Ramos (cell line): Measurements from ENCODE around the gene SHISA6.

ENCODE experiments used
- in situ Hi-C: fragments of 300-500 bp; cut with MboI; formaldehyde crosslinking; loops from one replicate; pipeline ENCODE4 v1.14.3; 2022; ENCODE audit warnings: low sequenced_read_pairs; ENCODE audit not compliant: unreplicated experiment

Gene SHISA6

GRCh38 chr17:11240841-11241610 is at the start of gene SHISA6:
SHISA6 (plus strand) TSS chr17:11241213.
- in situ Hi-C loops: no loop called here

GRCh38 chr17:11195801-11196200 is 45.2 kb upstream of the SHISA6 start:
- in situ Hi-C loops: no loop called here

- in situ Hi-C loops: no loop called here
Measured at GRCh38 chr17:11204991-11205390, 36.0 kb upstream of the SHISA6 start.

DNA sequence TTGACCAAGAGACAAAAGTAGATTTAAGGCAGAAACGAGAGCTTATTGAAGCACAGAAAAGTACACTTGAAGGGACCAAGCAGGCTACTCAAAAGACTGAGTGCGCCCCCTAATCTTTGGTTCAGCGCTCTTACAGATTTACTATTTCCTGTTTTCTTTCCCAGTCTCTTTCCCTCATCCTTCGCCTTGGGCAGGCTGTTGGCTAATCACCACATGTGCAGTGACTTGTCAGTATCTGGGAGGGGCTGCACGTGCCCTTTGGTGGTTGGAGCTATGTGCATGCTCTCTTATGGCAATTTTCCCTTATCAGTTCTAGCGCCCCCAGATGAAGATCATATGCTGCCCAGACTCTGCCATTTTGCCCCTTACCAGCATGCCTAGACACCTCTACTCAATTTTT is 35.4 kb upstream of the SHISA6 start:
- in situ Hi-C loops: no loop called here

- in situ Hi-C loops: no loop called here
Measured at GRCh38 chr17:11209906-11210305, 31.1 kb upstream of the SHISA6 start.

GRCh38 chr17:11212792-11213191 is 28.2 kb upstream of the SHISA6 start:
- in situ Hi-C loops: no loop called here

- in situ Hi-C loops: no loop called here
Measured at GRCh38 chr17:11216976-11217375, 24.0 kb upstream of the SHISA6 start.

GRCh38 chr17:11221196-11221595 is 19.8 kb upstream of the SHISA6 start:
- in situ Hi-C loops: no loop called here

DNA sequence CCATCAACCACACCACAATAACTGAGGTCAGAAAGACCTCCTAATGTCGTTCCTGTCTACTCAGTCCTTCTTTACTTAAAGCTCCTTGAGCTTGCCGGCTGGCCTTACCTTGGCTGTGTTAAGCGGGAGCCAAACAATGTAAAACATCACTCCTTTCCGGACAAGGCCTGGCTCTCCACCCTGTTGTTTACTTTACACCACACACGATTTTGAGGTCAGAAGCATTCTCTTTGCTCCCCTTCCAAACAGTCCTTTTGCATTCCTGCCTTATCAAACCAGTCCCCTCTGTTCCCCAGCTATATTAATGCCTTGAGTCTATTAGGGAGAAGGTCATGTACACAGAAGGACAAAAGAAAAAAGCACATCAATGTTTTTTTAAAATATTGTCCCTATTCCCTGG is 19.3 kb upstream of the SHISA6 start:
- in situ Hi-C loops: no loop called here

GRCh38 chr17:11238705-11239104 is 2.3 kb upstream of the SHISA6 start:
- in situ Hi-C loops: no loop called here

DNA sequence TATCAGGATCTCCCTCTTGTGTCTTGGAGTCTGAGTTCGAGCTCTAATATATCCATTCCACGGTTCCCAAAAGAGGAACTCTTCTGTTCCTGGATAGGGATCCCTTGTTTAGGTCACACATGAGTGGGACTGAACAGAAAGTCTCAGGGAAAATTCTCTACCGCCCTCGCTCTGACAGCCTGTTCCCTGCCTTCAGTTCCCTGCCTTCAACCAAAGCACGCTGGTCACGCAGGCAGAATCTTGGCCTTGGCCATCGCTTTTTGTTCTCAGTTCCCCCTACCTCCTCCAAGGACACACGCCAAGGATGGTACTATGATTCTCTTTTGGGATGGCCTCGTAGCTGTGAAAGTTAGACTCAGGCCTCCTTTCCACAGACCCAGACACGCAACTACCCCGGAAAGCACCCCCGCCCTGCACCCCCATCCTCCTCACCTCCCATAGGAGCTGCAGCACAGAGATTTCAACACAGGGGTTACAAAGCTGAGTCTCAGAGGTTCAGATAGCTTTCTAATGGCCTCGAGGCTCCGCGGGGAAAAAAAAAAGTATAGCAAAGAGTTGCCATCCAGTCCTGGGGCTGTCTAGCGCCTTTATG is 1.5 kb upstream of the SHISA6 start:
- in situ Hi-C loops: no loop called here

- in situ Hi-C loops: no loop called here
Measured at GRCh38 chr17:11240041-11240840, 772 bp upstream of the SHISA6 start.

DNA sequence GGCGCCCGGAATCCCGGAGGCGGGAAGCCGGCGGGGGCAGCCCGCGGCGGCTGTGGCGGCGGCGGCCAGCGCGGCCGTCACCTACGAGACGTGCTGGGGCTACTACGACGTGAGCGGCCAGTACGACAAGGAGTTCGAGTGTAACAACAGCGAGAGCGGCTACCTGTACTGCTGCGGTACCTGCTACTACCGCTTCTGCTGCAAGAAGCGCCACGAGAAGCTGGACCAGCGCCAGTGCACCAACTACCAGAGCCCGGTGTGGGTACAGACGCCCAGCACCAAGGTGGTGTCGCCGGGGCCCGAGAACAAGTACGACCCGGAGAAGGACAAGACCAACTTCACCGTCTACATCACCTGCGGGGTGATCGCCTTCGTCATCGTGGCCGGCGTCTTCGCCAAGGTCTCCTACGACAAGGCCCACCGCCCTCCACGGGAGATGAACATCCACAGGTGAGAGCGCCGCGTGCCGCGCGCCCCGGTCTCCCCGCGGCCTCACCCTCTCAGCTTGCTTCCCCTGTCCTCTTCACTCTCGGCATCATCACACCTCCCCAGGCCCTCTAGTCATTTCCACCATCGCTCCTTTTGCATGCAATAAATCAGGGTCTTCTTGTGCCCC is 706 bp downstream of the SHISA6 start:
- in situ Hi-C loops: no loop called here

- in situ Hi-C loops: no loop called here
Measured at GRCh38 chr17:11242411-11242810, 1.4 kb downstream of the SHISA6 start.

GRCh38 chr17:11244776-11245175 is 3.8 kb downstream of the SHISA6 start:
- in situ Hi-C loops: no loop called here

- in situ Hi-C loops: no loop called here
Measured at GRCh38 chr17:11245187-11245586, 4.2 kb downstream of the SHISA6 start.

DNA sequence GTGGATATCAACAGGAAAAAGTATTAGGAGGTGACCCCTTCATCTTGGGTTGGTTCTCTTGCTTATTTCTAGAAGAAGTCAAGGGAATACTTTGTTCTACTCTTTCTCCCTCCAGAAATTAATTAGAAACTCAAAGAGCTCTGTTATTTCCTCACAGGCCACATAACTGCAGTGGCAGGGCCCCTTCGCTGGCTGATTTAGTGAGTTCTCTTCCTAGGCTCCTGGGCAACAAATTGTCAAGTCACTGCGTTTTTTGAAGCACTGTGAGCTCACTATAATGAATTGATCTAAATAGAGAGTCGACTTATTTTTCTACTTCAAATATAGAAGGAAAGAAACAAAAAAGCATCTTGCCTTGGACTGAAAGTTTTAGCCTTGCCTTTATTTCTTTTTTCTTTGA is 4.8 kb downstream of the SHISA6 start:
- in situ Hi-C loops: no loop called here

DNA sequence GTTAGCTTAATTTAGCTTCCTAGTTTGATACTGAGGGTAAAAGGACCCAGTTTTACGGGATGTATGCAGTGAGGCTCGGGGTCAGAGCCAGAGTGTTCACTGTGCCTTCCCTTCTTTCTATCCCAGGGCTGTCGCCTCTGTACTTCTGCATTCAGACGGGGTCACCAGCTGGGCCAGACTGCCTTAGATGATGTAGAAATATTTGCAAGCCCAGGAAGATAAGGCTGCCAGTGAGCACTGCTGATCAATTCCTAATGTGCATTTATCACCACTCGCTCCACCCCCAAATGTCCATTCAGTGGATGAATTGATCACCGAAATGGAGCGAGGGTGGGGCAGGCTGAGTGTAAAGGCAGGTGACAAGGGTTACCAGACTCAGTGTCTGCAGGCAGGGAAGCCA is 9.1 kb downstream of the SHISA6 start:
- in situ Hi-C loops: no loop called here

GRCh38 chr17:11251561-11252107 is 10.6 kb downstream of the SHISA6 start:
- in situ Hi-C loops: no loop called here

- in situ Hi-C loops: no loop called here
Measured at GRCh38 chr17:11252146-11252545, 11.1 kb downstream of the SHISA6 start.

- in situ Hi-C loops: no loop called here
Measured at GRCh38 chr17:11256877-11257276, 15.9 kb downstream of the SHISA6 start.
